HepG2 (cell line): ENCODE data around the gene RNF114. TPM values are rescaled to one million over a fixed set of nuclear protein-coding genes. Genes with fewer than 3 reads are reported as not detected.

Source experiments
- BRD4 ChIP-seq: sonication (generic); formaldehyde crosslinking; IDR thresholded peaks from 2 replicates; pipeline ENCODE4 v1.4.0; 2020; ENCODE audit warnings: missing genetic modification reagents
- CEBPG ChIP-seq: IDR thresholded peaks from 2 replicates; pipeline ENCODE4 v1.6.1; 2016
- CENPX ChIP-seq: sonication (generic); formaldehyde crosslinking; IDR thresholded peaks from 2 replicates; pipeline ENCODE4 v1.9.0; 2021; ENCODE audit warnings: mild to moderate bottlenecking, missing genetic modification reagents, moderate library complexity
- FOXA3 ChIP-seq: IDR thresholded peaks from 2 replicates; pipeline ENCODE4 v1.6.1; 2016; ENCODE audit warnings: missing genetic modification reagents, missing compliant biosample characterization
- HNRNPH1 ChIP-seq: fragments of 200-400 bp; formaldehyde crosslinking; optimal IDR thresholded peaks from 2 replicates; pipeline ENCODE3; 2017; ENCODE audit warnings: mild to moderate bottlenecking, low read depth, low read length
- TBP ChIP-seq: sonication (generic); formaldehyde crosslinking; IDR thresholded peaks from 2 replicates; pipeline ENCODE4 v1.5.0; 2020; ENCODE audit warnings: missing genetic modification reagents
- ZBTB7A ChIP-seq: sonication (generic); formaldehyde crosslinking; IDR thresholded peaks from 2 replicates; pipeline ENCODE4 v1.8.0; 2022; ENCODE audit warnings: mild to moderate bottlenecking, missing genetic modification reagents
- ZNF30 ChIP-seq: sonication (generic); formaldehyde crosslinking; IDR thresholded peaks from 2 replicates; pipeline ENCODE4 v1.5.0; 2020; ENCODE audit warnings: mild to moderate bottlenecking, missing genetic modification reagents
- ZNF598 ChIP-seq: sonication (generic); formaldehyde crosslinking; IDR thresholded peaks from 2 replicates; pipeline ENCODE4 v1.5.1; 2020; ENCODE audit warnings: mild to moderate bottlenecking, missing genetic modification reagents, borderline replicate concordance
- ZNF7 ChIP-seq: IDR thresholded peaks from 2 replicates; pipeline ENCODE4 v1.6.1; 2016; ENCODE audit warnings: missing biosample characterization, missing genetic modification reagents
- ZNF747 ChIP-seq: sonication (generic); formaldehyde crosslinking; IDR thresholded peaks from 2 replicates; pipeline ENCODE4 v1.8.1; 2023; ENCODE audit warnings: missing genetic modification reagents, mild to moderate bottlenecking, borderline replicate concordance
- ZNF777 ChIP-seq: sonication (generic); formaldehyde crosslinking; IDR thresholded peaks from 2 replicates; pipeline ENCODE4 v1.4.0; 2020; ENCODE audit warnings: missing genetic modification reagents
- polyA plus RNA-seq, 8 experiments: library from polyadenylated mRNA; depleted of rRNA in 3 of 8; stranded (reverse) in 7 of 8; unstranded in 1 of 8; fragments of >200 nt; fragmentation: Illumina TruSeq in 4 of 8; extraction: Trizol in 4 of 8; gene quantifications; 2 replicates each; pipeline versions ENCODE4 v1.2.1 to v1.2.3, GENCODE V29; 2011 to 2016; ENCODE audit warnings: low read depth in 4 of 8, missing spikeins in 1 of 8, mixed read lengths in 1 of 8; ENCODE audit not compliant: insufficient read depth in 1 of 8
- total RNA-seq, 5 experiments: library from RNA; depleted of rRNA; stranded (reverse); fragments of >200 nt; fragmentation: Illumina TruSeq; extraction: Trizol; gene quantifications; 2 replicates each; pipeline ENCODE4 v1.2.3, GENCODE V29; 2016; ENCODE audit warnings: low read depth in 1 of 5
- TF ChIP-seq, protein P1 (sequence below): sonication (generic); formaldehyde crosslinking; IDR thresholded peaks from 2 replicates; pipeline ENCODE4 v1.4.0; 2020; ENCODE audit warnings: mild to moderate bottlenecking, missing genetic modification reagents
- TF ChIP-seq, protein P2 (sequence below): IDR thresholded peaks from 2 replicates; pipeline ENCODE4 v1.6.1; 2016; ENCODE audit warnings: low read depth, borderline replicate concordance
- TF ChIP-seq, protein P3 (sequence below): sonication (generic); formaldehyde crosslinking; IDR thresholded peaks from 2 replicates; pipeline ENCODE4 v1.4.0; 2020; ENCODE audit warnings: missing genetic modification reagents, low read depth, mild to moderate bottlenecking, borderline replicate concordance
- TF ChIP-seq, protein P4 (sequence below): IDR thresholded peaks from 2 replicates; pipeline ENCODE4 v1.4.0; 2020; ENCODE audit warnings: mild to moderate bottlenecking, missing genetic modification reagents
- TF ChIP-seq, protein P5 (sequence below): sonication (generic); formaldehyde crosslinking; IDR thresholded peaks from 2 replicates; pipeline ENCODE4 v1.5.1; 2020; ENCODE audit warnings: mild to moderate bottlenecking, missing genetic modification reagents, moderate library complexity

Gene RNF114
- total and polyA plus RNA-seq, 2 of the 13 experiments (the other 11 are each of a cell fraction or from before 2014, with no cell fraction given) = 119 to 126 TPM

DNA sequence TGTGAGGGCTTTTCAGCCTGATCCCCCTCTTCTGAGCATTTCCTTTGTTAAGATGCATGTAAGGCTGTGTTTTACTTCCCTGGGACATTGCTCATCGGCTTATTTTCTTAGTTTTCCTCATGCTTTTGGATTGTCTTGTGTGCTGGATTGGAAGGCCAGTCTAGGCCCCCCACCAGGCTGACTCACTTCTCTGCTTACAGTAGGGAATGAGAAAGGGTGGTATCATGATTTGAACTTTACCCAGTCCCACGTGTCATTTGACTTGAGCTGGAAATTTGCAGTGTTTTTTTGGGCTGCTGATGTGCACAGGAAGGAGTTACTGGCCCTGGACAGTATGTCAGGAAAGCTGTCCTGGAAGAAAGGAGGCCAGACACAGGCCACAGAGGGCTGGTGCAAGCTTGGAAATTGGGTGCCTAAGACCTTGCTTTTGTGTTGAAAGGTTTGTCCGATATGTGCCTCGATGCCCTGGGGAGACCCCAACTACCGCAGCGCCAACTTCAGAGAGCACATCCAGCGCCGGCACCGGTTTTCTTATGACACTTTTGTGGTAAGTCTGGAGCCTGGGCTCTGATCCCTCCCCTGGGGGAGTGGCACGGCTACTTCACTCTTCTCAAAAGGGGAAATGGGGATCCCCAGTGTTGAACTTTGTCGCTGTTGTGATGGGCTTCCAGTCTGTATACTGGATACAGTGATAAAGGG lies 12.8 kb downstream of the RNF114 start (continued):
- TF ChIP-seq, protein P1, sequence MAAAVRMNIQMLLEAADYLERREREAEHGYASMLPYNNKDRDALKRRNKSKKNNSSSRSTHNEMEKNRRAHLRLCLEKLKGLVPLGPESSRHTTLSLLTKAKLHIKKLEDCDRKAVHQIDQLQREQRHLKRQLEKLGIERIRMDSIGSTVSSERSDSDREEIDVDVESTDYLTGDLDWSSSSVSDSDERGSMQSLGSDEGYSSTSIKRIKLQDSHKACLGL (CRISPR knock-in tag) = no peak; the same call in 1 of the 2 replicates
- TF ChIP-seq ZNF747 = no peak
- TF ChIP-seq ZNF777 = no peak
- TF ChIP-seq ZNF7 (CRISPR knock-in tag) = no peak
- TF ChIP-seq, protein P2, sequence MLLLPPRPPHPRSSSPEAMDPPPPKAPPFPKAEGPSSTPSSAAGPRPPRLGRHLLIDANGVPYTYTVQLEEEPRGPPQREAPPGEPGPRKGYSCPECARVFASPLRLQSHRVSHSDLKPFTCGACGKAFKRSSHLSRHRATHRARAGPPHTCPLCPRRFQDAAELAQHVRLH (CRISPR knock-in tag) = no peak
- no peak for TF ChIP-seq HNRNPH1
- TF ChIP-seq, protein P3, sequence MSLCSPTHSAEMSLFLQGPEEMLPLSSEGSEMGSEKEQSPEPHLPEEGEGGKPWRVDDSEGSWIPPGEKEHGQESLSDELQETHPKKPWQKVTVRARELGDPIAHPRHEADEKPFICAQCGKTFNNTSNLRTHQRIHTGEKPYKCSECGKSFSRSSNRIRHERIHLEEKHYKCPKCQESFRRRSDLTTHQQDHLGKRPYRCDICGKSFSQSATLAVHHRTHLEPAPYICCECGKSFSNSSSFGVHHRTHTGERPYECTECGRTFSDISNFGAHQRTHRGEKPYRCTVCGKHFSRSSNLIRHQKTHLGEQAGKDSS = no peak; the same call in 1 of the 2 replicates
- no peak for TF ChIP-seq ZBTB7A
- TF ChIP-seq ZNF598 (CRISPR knock-in tag) = 0 out of 2 replicates have a peak, but pooled peaks have one; percentile 45
- TF ChIP-seq, protein P4, sequence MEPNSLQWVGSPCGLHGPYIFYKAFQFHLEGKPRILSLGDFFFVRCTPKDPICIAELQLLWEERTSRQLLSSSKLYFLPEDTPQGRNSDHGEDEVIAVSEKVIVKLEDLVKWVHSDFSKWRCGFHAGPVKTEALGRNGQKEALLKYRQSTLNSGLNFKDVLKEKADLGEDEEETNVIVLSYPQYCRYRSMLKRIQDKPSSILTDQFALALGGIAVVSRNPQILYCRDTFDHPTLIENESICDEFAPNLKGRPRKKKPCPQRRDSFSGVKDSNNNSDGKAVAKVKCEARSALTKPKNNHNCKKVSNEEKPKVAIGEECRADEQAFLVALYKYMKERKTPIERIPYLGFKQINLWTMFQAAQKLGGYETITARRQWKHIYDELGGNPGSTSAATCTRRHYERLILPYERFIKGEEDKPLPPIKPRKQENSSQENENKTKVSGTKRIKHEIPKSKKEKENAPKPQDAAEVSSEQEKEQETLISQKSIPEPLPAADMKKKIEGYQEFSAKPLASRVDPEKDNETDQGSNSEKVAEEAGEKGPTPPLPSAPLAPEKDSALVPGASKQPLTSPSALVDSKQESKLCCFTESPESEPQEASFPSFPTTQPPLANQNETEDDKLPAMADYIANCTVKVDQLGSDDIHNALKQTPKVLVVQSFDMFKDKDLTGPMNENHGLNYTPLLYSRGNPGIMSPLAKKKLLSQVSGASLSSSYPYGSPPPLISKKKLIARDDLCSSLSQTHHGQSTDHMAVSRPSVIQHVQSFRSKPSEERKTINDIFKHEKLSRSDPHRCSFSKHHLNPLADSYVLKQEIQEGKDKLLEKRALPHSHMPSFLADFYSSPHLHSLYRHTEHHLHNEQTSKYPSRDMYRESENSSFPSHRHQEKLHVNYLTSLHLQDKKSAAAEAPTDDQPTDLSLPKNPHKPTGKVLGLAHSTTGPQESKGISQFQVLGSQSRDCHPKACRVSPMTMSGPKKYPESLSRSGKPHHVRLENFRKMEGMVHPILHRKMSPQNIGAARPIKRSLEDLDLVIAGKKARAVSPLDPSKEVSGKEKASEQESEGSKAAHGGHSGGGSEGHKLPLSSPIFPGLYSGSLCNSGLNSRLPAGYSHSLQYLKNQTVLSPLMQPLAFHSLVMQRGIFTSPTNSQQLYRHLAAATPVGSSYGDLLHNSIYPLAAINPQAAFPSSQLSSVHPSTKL (CRISPR knock-in tag) = peak; percentile 13; the same call in 1 of the 2 replicates
- TF ChIP-seq FOXA3 (CRISPR knock-in tag) = no peak
- no peak for TF ChIP-seq TBP (CRISPR knock-in tag)
- no peak for TF ChIP-seq CENPX (CRISPR knock-in tag)
- TF ChIP-seq BRD4 (CRISPR knock-in tag) = no peak
- no peak for TF ChIP-seq ZNF30 (CRISPR knock-in tag)
- TF ChIP-seq, protein P5, sequence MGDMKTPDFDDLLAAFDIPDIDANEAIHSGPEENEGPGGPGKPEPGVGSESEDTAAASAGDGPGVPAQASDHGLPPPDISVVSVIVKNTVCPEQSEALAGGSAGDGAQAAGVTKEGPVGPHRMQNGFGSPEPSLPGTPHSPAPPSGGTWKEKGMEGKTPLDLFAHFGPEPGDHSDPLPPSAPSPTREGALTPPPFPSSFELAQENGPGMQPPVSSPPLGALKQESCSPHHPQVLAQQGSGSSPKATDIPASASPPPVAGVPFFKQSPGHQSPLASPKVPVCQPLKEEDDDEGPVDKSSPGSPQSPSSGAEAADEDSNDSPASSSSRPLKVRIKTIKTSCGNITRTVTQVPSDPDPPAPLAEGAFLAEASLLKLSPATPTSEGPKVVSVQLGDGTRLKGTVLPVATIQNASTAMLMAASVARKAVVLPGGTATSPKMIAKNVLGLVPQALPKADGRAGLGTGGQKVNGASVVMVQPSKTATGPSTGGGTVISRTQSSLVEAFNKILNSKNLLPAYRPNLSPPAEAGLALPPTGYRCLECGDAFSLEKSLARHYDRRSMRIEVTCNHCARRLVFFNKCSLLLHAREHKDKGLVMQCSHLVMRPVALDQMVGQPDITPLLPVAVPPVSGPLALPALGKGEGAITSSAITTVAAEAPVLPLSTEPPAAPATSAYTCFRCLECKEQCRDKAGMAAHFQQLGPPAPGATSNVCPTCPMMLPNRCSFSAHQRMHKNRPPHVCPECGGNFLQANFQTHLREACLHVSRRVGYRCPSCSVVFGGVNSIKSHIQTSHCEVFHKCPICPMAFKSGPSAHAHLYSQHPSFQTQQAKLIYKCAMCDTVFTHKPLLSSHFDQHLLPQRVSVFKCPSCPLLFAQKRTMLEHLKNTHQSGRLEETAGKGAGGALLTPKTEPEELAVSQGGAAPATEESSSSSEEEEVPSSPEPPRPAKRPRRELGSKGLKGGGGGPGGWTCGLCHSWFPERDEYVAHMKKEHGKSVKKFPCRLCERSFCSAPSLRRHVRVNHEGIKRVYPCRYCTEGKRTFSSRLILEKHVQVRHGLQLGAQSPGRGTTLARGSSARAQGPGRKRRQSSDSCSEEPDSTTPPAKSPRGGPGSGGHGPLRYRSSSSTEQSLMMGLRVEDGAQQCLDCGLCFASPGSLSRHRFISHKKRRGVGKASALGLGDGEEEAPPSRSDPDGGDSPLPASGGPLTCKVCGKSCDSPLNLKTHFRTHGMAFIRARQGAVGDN (CRISPR knock-in tag) = peak; percentile 69
- no peak for TF ChIP-seq CEBPG (CRISPR knock-in tag)
